SHP77 (cell line): Measurements from ENCODE around the gene DLG2.
A peak's percentile ranks its signal among the peaks of the same experiment; 100 is the strongest.

ENCODE experiments used
- DNase-seq, 2 experiments: peaks; one replicate each; lab custom pipeline; 2025; lab: John Stamatoyannopoulos, UW

The DLG2 gene

DNA sequence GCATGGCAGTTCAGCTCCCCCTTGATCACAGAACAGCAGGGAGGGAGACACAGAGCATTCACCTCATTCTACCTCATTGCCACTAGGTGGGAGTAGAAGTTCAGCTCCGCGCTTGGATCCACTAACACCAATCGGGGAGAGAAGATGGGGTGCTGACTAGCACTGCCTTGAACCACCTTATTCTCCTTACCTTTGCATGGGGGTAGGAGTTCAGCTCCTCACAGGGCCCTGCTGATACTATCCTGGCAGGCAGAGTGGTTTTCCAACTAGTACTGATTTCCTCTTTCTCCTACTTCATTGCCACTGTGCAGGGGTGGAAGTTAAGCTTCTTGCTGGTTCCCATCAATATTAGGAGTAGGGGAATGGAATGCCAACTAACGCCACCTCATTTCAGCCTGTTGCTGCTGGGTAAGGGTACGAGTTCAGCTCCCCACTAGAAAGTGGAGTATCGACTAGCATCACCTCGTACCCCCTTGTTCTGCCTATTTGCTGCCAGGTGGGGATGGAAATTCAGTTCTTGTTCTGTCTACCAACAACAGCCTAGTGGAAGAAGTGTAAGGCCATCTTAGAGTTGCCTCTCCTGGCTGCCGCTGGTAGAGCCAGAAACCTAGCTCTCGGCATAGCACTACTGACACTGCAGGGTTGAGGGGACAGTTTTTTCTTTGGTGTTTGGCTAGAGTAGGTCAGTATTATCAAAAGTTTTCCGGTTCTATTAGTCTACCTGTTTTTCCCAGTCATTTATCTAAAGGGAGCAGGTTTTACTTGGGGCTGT lies 1790.1 kb downstream of the DLG2 start:
- peak; percentile 18 to 51 for DNase-seq

DNA sequence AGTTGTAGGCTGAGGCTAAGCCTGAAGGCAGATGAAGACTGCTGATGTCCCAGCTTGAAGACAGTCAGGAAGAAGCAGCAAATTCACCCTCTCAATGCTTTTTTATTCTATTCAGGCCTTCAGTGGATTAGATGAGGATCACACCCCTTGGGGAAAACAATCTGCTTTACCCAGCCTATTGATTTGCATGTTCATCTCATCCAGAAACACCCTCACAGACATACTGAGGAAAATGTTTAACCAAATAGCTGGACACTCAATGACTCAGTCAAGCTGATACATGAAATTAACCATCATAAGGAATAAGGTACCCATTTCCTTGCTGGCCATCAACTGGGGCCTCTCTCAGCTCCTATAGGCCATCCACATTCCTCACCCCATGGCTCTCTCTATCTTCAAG lies 1791.1 kb downstream of the DLG2 start:
- DNase-seq: no peak

GRCh38 chr11:83835423-83835822 lies 1791.7 kb downstream of the DLG2 start:
- no peak for DNase-seq

- no peak for DNase-seq
Measured at GRCh38 chr11:83831929-83832328, 1795.2 kb downstream of the DLG2 start.

GRCh38 chr11:83827940-83828554 lies 1799.1 kb downstream of the DLG2 start:
- DNase-seq: peak; percentile 50 to 51

DNA sequence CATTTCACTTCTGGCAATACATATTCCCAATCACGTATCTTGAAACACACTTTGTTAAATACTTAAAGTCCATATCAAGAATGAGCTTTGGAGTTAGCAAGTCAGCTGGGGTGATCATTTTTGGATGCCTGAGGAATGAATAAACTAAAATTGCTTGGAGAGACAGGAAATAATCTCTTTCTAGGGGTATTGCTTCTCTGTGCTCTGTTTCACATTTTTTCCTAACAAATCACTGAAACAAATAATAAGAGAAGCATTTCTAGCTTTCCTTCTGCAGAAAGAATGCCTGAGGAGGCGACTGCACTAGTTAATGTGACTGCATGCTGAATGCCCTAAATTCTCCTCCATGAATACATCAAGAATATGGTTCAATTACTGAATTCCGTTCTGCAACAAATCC lies 1799.6 kb downstream of the DLG2 start:
- DNase-seq: no peak

DNA sequence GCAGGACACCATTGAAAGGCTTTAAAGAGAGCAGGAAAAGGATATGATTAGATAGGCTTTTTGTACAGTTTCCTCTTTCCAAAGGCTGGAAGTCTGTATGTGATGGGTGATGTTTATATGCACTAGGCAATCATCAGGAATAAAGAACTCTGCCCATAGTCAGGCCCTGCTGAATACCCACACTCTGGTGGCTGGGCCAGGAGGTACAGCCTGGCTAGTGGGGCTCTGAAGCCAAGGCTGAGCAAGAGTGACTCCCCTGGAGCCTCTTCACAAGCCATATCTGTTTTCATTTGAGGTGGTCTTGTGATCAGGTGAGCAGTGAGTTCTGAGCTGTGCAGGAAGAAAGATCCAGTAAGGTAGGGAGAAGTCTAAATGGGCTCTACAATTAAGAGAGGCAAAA lies 1801.1 kb downstream of the DLG2 start:
- no peak for DNase-seq

GRCh38 chr11:83823461-83824025 lies 1803.6 kb downstream of the DLG2 start:
- no peak for DNase-seq

GRCh38 chr11:83819931-83820549 lies 1807.1 kb downstream of the DLG2 start:
- DNase-seq: peak; percentile 18 to 31

- DNase-seq: no peak
Measured at GRCh38 chr11:83818349-83818748, 1808.8 kb downstream of the DLG2 start.

DNA sequence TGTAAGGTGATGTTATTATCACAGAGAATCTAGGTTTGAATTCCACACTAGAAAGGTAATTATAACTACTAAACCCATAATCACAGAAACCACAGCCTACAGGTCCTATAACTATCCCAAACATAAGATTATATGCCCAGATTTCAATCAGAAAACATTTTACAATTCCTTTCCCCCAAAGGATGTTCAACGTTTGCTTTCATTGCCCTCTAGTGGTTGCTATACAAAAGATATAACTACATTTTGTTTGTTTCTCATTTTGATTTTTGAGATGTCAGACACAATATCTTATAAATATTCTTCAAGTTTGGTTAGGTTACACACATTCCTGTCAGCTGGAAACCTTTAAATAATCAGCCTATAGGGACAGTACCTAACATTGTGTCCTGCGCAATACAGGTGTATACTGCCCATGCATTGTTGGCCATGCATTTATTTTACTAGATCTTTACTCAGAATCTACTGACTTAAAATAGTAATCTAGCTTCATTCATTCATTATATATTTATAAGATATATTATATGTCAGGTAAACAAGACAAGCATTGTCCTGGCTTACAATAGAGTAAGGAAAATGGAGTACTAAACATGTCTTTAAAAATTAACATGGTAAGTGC lies 1810.5 kb downstream of the DLG2 start:
- DNase-seq: peak in 1 of 2 experiments; percentile 12

DNA sequence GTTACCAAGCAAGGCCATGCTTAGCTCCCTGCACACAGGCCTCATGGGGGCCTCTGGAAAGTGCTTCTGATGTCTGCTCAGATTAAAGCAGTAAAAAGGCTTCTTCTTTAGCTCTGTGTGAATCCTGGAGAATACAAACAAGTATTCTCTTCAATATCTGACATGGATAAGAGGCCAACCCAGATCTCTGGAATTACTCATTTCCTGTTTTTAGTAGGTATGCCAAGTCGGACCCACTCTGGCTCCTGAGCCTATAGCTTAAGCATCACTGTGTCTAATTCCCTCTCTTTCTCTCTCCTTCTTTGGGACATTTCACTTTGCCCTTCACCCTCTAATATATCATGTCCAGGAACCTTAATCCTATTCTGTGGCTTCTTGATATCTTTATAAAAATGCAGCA lies 1811.4 kb downstream of the DLG2 start:
- DNase-seq: no peak

DNA sequence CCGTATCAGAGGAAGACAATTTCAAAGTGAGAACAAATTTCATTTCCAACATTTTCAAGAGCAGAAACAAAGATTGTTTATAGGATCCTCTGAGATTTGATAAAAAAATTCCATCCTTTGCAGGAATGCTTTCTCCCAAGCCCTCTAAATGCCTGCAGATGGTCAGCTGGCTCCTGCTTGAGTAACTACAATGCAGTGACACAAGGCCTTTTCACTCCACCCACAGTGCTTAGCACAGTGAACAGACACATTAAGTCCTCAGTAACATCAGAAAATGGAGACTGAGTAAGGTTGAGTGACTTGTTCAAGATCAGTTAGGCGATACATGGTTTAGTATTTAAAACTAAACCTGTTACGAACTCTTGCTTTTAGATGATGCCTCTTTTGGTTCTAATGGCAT lies 1813.8 kb downstream of the DLG2 start:
- DNase-seq: no peak

GRCh38 chr11:83809274-83809673 lies 1817.9 kb downstream of the DLG2 start:
- no peak for DNase-seq

DNA sequence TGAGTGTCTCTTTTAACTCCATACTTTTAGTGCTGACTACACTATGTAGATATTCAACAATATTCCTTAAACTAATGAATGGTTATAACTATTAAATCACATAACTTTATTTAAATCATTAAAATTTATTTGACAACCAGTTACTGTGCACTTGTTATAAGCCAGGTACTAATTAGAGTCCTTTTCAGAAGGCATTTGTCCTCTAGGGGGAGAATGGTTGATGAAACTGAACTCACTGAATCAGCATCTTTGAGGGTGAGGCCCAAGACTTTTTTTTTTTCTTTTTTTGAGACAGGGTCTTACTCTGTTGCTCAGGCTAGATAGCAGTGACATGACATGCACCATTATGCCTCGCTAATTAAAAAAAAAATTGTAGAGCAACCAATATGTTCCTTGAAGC lies 1825.3 kb downstream of the DLG2 start:
- no peak for DNase-seq

- no peak for DNase-seq
Measured at GRCh38 chr11:83793310-83793709, 1833.8 kb downstream of the DLG2 start.

DNA sequence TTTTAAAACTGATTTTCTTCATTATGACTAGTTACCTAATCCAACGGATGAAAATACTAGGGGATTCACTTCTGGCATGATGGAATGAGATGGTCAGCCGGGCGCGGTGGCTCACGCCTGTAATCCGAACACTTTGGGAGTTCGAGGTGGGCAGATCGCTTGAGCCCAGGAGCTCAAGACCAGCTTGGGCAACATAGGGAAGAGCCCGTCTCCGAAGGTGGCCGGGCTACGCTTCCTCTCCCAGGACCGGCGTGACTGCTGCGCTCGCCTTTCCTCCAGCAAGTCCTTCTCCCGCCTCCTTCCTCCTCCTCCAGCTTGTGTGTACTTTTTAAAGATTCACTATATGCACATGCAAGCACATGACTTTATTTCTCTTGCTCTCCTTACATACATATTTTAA lies 1835.6 kb downstream of the DLG2 start:
- DNase-seq: no peak

GRCh38 chr11:83785942-83786341 lies 1841.2 kb downstream of the DLG2 start:
- DNase-seq: no peak

- no peak for DNase-seq
Measured at GRCh38 chr11:83784419-83784818, 1842.7 kb downstream of the DLG2 start.

DNA sequence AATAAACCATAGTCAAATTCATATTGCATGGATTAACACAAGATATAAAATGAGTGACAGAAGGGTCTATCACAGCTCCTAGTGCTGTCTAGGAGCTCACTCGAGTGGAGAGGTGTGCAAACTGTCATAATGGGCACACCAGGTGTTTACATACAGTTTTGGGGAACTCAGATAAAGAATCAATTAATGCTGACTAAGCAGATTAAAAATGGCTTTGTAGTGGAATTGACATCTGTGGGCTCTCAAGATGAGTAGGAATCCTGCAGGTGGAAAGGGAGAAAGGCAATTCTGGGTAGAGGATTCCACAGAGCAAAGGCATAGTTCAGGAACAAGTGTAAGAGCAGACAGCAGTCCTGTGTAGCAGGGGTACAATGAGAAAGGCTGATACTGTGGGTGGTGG lies 1844.8 kb downstream of the DLG2 start:
- DNase-seq: no peak

DNA sequence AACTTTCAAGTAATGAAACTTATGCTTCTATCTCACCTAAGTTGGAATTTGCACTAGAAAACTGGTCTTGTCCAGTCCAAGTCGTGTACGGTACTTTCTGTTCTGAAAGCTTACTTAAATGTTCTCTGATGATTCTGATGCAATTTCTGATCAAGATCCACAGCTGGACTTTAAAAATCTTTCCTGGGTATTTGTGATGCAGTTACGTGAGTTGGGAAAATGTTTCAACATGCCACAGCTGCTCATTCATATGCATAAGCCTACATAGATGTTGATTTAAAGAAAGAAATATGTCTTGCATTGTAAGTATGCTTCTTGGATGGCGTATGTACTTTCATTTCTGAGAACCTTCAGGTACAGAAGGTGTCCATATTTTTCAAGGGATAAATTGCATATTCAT lies 1847.3 kb downstream of the DLG2 start:
- no peak for DNase-seq

DNA sequence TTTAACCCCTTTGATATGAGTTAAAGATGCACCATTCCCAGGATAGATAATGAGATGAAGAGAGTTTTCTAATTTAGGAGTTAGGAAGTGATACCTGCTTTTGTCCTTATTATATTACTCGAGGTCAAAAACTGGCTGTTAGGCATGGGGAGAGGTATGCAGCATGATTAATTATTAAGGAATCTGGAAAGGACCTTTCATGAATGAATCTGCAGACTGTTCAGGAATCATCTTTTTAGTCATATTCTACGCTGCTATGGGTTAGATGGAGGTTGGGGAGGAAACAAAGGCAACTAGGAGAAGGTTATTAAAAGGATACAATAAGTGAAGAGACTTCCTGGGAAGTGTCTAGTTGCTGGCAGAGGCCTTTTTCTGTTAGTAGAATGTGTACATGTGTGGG lies 1848.5 kb downstream of the DLG2 start:
- DNase-seq: no peak
